LoVo (cell line): ENCODE data around the gene TUBB4B.
"Not testable (repeated sequence)": the region's sequence is repeated elsewhere in the genome, so short reads cannot be mapped to it uniquely, and the experiment has no call there.

Source experiments
- DNase-seq: peaks from one replicate; pipeline ENCODE4 v3.0.0-alpha.2; 2016; ENCODE audit warnings: low spot score

The TUBB4B gene

GRCh38 chr9:137237759-137238726, 3.0 kb upstream of the TUBB4B start:
- no peak for DNase-seq

DNA sequence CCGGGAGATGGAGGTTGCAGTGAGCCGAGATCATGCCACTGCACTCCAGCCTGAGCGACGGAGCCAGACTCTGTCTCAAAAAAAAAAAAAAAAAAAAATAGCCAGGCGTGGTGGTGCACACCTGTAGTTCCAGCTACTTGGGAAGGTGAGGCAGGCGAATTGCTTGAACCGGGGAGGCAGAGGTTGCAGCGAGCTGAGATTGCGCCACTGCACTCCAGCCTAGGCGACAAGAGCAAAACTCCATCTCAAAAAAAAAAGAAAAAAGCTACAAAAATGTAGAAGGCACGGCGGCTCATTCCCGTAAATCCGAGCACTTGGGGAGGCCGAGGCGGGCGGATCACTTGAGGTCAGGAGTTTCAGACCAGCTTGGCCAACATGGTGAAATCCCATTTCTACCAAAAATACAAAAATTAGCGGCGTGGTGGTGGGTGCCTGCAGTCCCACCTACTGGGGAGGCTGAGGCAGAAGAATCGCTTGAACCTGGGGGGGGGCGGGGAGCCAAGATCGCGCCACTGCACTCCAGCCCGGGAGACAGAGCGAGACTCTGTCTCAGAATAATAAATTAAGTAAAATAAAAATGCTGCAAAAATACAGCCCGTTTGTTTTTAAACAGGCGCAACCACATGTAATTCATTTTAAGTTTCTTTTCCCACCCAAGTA, 1.4 kb upstream of the TUBB4B start:
- DNase-seq, result not testable (repeated sequence)

GRCh38 chr9:137240318-137240840, 708 bp upstream of the TUBB4B start:
- DNase-seq, result peak; percentile 75

DNA sequence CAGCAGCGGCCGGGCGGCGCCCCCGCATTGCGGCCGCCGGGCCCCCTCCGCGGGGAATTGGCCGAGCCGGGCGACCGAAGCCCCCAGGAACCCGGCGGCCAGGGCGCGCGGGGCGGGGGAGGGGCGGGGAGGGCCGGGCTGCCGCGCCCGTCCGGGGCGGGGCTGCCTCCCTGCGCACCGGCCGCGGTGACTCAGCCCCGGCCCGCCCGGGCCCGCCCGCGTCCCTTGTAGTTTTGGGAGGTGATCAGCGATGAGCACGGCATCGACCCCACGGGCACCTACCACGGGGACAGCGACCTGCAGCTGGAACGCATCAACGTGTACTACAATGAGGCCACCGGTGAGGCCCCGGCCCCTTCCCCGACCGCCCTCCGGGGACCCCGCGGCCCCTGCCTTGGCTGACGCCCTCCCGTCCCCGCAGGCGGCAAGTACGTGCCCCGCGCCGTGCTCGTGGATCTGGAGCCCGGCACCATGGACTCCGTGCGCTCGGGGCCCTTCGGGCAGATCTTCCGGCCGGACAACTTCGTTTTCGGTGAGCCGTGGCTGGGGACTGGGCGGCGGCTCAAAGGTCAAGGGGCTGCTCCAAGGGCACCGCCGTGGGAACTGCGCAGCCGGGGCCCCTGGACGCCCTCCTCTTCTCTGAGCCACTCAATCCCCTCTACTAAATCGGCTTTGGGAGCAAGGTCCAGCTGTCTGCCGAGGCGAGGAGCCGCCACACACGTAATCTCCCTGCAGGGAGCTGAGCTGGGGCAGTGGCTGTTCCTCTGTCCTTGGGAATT, 592 bp downstream of the TUBB4B start:
- peak; percentile 67 for DNase-seq

DNA sequence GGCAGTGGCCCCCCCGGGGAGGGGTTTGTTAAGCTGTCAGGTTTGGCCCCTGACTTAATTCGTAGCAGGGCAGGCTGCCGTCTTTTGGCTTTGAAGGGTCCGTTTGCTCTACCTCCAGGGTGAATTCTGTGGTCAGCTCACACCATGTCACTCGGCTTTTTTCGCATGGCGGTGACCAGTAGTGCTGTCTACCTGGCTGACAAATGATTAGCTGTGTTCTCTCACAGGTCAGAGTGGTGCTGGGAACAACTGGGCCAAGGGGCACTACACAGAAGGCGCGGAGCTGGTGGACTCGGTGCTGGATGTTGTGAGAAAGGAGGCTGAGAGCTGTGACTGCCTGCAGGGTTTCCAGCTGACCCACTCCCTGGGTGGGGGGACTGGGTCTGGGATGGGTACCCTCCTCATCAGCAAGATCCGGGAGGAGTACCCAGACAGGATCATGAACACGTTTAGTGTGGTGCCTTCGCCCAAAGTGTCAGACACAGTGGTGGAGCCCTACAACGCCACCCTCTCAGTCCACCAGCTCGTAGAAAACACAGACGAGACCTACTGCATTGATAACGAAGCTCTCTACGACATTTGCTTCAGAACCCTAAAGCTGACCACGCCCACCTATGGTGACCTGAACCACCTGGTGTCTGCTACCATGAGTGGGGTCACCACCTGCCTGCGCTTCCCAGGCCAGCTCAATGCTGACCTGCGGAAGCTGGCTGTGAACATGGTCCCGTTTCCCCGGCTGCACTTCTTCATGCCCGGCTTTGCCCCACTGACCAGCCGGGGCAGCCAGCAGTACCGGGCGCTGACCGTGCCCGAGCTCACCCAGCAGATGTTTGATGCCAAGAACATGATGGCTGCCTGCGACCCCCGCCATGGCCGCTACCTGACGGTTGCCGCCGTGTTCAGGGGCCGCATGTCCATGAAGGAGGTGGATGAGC, 1.4 kb downstream of the TUBB4B start:
- no peak for DNase-seq

- DNase-seq, result not testable (repeated sequence)
These were observed 2.2 kb downstream of the TUBB4B start for GRCh38 chr9:137243266-137243625.

GRCh38 chr9:137243626-137244485, 2.8 kb downstream of the TUBB4B start:
- no peak for DNase-seq

DNA sequence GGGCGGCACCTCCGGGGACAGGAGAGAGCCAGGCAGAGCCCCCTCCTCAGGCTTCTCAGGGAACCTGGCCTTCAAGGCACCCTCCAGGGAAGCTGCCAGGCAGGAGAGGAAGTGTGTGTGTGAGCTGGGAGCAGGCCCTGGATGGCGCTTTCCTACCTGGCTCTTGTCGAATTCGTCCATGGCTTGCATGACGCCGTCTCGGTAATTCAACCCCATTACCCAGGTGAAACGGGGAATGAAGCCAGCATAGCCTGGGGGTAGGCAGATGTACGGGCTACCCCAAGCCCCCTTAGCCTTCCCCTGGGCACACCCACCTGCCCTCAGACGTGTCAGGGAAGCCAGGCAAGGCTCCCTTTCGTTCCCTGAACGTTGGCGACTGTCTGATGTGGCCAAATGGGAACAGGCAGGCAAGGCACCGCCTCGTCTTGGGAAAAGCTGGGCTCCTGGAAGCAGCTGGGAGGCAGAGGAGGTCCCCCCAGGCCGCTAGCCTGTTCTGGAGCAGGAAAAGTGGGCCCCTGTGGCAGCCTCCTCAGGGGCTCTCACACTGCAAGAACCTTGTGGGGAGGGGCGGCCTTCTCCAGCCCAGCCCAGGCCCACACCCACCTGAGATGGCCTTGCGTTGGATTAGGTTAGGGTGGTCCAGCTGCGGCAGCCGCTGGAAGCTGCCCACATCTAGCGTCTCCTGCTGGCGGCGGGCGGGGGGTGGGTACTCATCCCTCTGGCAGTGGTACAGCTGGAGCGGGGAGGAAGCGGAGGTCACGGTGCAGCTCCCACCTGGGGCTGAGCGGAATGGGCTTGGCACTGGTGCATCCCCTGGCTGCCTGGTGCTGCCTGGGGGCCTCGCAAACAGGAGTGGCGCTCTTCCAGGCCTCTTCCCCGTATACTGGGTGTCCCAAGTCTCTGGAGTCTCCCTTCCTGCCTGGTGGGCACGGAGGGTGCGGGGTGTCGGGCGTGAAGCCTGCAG, 3.7 kb downstream of the TUBB4B start:
- no peak for DNase-seq

DNA sequence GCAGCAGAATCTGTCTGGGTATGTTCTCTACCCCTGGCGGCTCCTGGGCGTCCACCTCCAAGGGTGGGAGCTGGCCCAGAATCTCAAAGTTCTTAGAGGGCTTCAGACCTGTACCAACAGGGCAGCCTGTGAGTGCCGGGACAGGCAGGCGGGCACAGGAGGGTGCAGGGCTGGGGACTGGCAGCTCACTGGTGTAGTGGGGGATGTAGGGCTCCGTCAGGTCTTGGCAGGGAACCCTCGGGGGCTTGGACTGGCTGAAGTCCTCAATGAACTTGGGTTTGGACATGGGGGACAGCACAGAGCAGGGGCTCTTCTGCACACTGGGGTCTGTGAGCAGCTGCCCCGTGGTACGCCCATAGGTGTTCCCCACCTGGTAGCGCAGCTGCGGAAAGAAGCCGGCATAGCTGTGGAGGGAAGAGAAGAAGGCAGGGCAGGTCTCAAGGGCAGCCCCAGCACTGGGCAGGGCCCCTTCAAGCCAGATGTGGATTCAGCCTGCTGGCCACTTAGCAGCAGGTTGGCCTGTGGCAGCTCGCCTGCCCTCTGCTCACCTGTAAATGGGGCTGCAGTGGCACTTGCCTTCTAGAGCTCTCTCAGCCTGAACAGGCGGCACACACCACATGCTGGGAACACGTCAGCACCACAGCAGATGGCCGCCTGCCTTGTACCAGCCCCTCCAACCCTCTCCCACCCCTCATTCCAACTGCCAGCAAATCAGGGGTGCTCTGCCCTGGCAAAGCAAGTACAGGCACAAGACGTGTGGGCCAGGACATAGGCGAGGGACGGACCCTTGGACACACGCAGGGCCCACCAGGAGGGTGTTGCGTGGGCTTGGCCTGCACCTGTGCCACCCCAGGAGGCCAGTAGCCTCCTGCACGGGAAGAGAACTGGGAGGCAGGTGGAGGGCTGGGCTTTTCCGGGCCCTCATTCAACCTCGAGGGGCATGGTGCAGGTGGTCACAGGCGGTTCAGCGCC, 4.6 kb downstream of the TUBB4B start:
- no peak for DNase-seq

DNA sequence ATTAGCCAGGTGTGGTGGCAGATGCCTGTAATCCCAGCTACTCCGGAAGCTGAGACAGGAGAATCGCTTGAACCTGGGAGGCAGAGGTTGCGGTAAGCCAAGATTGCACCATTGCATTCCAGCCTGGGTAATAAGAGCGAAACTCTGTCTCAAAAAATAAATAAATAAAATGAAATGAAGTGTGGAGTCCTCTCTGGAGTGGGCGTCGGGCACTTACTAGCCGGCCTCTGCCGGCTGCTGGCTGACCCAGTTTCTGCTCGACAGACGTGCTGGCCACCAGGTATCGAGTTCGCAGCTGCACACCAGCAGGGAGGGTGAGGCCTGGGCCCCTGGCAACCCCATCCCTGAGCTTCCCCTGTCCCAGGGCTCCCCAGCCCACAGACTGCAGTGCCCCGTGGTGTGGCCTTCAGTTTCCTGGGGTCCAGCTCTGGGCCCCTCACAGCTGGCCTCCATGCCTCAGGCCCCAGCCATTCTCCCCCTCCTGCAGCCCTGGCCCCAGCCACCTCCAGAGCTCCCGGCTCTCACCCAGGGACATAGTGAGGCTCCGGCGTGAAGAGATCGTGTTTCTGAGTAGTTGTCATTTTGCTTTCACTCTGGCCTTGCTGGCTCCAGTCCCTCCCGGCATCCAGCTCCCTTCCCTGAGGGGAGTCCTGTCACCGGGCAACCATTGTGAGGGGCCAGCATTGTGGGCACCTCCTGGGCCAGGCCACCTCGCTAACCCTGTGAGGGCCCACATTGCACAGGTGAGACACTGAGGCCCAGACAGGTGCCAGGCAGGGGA, 6.2 kb downstream of the TUBB4B start:
- DNase-seq, result no peak

DNA sequence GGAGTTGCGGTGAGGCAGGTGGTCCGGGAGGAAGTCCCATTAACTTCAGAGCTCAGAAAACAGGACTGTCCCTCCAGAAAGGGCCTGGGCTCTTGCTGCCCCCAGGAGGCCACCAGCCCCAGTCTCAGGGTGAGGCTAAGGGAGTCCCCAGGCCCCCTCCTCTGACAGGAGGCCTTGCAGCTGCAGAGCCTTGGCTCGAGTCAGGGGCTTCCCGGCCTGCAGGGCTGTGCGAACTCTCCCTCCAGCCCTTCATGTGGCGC, 6.8 kb downstream of the TUBB4B start:
- no peak for DNase-seq

- DNase-seq, result no peak
These were observed 9.5 kb downstream of the TUBB4B start for GRCh38 chr9:137250329-137251193.

- no peak for DNase-seq
These were observed 10.0 kb downstream of the TUBB4B start, which contains the start of gene STPG3 for GRCh38 chr9:137251194-137251461. STPG3 (plus strand) TSS chr9:137251286; CDS start chr9:137251287, 1 bp downstream.

DNA sequence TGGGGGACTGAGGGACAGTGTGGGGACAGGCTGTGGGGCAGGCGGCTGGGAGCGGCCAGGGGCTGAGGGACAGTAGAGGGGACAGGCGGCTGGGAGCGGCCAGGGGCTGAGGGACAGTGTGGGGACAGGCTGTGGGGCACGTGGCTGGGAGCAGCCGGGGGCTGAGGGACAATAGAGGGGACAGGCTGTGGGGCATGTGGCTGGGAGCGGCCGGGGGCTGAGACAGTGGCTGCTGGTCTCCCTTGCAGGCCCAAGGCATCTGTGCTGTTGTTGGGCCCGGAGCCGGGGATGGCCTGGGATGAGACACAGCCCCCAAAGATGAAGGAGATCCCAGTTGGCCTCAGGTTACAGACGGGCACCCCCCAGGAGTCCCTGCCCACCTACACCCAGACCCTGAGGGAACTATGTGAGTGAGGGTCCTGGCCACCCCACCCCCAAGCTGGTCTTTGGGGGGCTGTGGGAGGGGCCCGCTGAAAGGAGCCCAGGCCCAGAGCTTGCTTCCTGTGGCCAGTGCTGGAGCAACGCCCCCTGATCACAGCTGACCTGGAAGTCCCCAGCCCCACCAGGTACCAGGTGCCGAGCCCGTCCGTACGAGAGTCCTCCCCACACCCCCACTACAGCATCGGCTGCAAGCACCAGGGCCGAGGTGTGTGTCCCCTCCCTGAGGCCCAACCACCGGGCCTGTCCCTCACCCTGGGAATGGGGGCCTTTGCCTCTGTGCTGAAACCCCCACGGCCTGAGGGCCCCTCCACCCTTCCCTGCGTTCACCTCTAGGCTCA, 10.6 kb downstream of the TUBB4B start:
- DNase-seq, result no peak
